OCI-M2 (cell line): Measurements from ENCODE around the gene SEMA5A.
"Not testable (repeated sequence)": the region's sequence is repeated elsewhere in the genome, so short reads cannot be mapped to it uniquely, and the experiment has no call there.

Experiments
- DNase-seq: peaks from one replicate; lab custom pipeline; 2025; ENCODE audit not compliant: unreplicated experiment; lab: John Stamatoyannopoulos, UW

Gene SEMA5A

DNA sequence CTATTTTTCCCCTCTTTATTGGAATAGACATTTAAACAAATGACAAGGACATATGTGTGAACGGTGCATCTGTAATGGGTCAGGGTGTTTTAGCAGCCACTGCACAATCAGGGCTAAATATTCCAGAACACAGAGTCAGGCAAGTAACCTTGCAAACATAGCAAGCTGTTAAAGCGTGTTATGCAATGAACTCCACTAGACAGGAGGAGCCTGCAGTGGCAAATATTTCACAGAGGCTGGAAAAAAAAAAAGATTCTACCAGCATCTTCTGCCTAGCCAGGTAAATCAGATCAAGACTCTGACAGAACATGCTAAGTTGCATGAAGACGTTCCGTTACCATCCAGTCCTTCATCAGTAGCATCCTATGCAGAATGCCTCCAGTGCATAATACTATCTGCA lies 171.8 kb downstream of the SEMA5A start:
- DNase-seq, result no peak

DNA sequence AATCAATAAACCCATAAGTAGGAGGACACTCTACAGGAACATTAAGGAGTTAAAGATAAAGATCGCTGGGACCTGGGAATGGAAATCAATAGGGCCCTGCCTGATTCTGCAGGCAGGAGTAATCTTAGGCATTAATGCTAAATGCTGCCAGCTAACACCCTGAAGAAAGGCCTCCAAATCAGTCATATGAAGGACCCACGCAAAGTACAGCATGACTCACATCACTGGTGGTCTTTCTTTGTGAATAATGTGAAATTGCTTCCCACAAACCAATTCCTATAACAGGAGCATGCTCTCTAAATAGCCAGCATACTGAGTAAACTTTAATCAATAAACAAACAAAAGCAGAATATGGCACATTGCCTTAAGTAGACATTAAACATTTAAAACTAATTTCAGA lies 172.3 kb downstream of the SEMA5A start:
- no peak for DNase-seq

DNA sequence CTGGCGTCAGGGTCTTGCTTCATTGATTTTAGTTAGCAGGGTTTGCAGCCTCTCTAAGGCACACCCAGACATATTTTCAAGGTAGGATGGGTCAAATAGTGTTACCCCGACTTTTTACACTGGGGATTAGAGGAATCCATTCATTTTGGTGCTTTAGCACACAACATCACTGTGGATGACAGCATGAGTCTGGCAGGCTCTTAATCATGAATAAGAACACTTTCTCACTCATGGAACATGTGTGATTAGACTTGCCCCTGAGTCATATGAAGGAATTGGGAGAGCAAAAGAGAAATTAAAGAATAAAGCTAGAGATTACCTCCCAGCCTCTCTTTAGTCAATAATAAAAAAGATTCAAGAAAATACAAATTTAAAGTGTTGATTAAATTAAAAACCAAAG lies 175.6 kb downstream of the SEMA5A start:
- DNase-seq, result no peak

DNA sequence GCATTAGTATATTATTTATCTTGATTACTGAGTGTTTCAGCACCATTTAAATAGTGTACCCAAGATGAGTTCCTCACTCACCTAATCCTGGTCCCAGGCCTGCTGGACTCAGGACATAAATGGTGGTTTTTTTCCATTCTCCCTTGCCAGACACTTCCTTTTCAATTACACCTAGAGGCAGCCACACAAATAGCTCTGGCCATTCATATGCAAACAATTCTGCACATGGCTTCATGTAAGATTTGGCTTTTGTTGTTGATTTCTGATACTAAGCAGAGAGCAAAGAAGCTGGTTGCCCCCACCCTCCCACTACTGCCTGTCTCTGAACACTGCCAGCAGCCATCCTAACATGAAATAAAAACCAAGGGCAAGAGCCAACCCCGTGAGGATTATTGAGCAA lies 180.4 kb downstream of the SEMA5A start:
- no peak for DNase-seq

DNA sequence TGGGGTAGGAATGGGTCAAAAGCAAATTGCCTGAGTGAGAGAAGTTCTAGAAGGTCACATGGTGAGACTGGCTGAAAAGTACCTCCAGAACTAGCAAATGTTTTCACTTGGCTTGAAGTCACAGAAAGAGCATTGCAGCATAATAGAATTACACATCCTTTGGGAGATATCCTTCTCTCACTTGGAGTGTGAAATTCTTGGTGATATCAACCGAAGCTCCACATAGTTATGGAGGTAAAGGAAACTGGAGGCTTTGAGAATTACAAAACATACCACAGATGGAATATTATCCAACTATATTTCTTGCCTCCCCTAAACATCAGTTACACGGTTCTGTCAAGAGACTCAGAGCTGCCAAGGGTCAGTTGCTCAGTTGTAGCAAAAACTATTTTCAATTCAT lies 182.4 kb downstream of the SEMA5A start:
- no peak for DNase-seq

DNA sequence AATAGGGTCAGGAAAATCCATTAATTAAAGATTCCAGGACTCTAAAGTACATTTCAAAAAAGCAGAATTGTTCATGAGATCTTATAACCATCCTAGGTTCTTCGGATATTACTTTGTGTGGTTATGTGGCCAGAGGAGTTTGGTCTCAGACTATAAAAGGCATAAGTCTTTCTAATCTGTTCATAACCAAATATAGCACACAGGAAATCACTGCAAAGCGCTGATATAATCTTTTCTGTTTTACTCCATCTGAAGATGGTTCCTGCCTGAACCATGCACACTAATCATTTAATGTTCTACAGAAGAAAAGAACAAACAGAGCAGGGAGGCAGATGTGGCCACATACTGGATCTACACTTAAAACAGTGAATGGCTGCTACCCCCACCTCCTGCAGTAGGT lies 182.8 kb downstream of the SEMA5A start:
- DNase-seq, result no peak

DNA sequence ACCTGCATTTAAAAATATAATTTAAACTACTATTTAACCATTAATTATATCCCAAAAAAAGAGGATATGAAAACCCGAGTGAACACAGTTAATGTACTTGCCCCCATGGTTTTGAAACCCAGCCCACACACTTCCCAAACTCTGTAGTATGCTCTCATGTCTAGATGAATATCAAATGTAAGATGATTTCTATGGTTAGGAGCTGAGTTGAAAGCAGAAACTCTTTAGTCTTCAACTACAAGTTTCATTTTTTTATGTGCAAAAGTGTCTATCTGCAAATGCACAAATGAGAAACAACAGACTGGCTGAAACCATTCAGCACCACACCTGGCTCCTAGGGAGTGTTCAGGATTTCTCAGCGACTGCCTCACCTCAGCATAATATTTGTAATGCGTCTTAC lies 183.3 kb downstream of the SEMA5A start:
- no peak for DNase-seq

DNA sequence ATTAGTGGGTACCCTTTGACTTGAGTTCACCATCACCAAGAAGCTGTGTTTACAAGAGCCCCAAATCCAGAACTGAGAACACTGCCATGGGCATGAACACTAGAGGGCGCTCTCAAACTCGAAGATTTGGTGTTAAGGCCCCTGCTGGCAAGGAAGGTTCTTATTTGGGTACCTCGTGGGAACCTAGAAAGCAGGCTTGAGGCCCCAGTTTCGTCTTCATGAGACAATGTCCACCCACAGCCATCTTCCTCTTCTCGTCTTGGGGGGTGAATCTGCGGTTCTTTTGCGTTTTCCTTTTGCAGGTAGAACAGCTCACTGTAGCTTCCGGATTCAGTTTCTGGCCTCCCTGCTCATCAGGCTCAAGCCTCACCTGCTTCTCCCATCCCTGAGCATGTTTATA lies 184.0 kb downstream of the SEMA5A start:
- DNase-seq, result no peak

DNA sequence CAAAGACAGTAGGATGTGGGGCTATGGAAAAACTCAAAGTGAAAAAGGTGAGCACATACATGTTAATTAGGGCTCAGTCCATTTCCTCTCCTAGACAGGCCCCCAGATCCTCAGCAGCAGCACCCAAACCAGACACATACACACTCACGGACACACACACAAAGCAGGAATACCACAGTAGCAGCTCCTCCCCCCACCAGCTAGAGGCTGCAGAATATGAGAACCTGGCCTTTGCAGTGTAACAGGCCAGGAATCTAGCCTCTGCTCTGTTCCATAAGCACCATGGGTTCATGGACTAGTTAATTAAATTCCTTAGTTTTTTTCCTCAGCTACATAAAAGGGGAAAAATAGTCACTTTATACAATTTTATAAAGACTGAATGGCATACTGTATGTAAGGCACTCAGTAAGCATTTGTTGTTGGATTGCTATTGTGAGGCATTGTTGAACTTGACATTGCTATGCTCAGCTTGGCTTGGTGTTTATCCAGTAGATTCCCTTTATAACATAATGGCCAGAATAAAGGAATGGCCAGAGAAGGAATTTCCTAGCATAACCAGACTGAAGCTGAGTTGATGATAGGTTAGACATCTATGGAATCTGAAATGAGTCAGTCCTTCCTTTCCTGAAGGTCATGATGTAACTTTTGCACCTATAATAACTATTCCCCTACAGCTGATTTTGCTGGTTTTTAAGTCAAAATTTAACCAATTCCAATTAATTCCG lies 186.8 kb downstream of the SEMA5A start:
- DNase-seq, result no peak

DNA sequence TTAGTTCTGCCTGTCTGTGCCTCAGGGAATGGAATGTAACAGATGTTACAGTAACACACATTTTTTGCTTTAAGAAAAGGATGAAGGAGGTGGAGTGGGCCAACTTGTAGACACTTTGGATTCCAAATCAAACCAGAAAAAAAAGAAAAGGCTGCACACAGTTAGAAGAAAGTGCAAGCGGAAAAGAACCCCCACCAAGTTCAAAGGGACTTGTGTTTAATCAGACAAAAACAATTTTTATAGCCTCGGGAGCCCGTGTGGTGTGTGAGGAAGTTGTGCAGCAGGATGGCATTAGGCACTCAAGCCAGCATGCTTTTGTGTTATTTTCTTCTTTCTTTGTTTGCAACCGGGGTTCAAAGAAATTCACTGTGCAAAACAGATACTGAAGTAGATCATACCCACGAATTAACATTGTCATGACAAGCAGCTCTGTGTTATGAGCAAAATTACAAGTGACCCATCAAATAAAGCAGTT lies 189.5 kb downstream of the SEMA5A start:
- DNase-seq, result no peak

DNA sequence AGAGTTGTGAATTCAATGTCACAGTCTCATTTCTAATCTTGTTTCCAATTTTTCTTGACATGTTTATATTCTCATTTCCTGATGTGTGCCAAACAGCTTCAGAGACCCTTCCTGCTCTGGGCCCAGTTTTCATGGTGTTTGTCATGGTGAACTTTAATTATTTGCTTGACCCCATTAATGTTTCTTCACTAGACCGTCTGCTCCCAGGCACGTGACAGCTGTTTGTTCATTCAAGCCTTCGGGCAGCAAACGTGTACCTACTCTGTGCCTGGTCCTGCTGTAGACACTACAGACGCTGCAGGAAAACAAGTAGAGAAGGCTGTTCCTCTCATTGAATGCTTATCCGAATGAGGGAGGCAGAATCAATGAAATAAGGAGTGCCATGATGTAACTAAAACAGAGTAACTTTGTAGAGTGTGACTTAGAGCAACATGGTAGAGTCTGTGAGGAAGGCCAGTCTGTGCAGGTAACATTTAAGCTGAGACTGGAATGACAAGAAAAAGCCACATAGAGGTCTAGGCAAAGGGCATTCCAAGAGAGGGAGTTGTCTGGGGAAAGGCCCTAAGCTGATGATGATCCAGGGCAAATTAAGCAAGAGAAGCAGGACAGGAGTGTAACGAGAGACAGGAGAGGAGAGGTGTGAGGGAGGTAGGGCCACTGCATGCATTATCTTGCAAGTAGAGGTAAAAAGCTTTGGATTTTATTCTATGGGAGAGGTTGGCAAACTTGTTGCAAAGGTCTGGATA lies 191.4 kb downstream of the SEMA5A start:
- no peak for DNase-seq

DNA sequence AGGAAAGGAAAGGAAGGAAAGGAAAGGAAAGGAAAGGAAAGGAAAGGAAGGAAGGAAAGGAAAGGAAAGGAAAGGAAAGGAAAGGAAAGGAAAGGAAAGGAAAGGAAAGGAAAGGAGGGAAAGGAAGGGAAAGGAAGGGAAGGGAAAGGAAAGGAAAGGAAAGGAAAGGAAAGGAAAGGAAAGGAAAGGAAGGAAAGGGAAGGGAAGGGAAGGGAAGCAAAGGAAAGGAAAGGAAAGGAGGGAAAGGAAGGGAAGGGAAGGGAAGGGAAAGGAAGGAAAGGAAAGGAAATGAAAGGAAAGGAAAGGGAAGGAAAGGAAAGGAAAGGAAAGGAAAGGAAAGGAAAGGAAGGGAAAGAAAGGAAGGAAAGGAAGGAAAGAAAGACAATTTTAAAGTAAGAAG lies 192.8 kb downstream of the SEMA5A start:
- not testable (repeated sequence) for DNase-seq

DNA sequence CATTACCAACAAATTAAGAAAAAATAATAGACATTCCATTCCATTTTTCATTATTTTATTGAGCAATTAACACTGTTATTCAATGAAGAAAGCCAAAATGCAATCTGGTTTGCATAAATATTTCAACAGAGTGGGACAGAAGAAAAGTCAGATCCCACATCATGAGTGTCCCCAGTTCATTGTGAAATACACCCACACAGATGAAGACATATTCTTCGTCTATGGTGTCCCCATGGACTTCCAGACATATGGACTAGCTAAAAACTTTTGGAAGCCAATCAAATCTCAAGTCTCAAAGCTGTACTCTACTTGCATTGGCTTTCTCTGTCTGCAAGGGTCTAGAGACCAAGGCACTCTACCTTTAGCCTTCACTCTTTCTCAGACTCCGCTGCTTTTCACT lies 194.3 kb downstream of the SEMA5A start:
- no peak for DNase-seq

DNA sequence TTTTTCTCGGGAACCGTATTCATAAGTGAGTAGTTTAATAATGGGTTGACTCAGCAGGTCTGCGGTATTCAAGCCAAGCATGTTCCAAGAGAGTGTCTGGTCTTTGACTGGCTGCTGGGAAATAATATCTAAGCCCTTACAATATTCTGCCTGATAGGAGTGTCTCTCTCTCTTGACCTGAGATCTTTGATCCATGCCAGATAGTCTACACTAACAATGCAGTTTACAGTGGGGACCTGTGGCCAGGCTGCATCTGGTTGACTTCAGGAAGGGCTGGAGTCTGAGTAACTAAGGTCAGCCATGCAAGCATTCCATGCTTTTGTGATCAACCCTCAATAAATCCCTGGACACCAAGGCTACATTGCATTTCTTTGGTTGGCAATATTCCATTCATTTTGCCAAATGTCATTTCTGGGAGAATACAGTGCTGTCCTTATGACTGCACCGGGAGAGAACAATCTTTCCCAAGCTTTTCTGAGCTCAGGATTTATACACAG lies 195.5 kb downstream of the SEMA5A start:
- DNase-seq, result no peak

DNA sequence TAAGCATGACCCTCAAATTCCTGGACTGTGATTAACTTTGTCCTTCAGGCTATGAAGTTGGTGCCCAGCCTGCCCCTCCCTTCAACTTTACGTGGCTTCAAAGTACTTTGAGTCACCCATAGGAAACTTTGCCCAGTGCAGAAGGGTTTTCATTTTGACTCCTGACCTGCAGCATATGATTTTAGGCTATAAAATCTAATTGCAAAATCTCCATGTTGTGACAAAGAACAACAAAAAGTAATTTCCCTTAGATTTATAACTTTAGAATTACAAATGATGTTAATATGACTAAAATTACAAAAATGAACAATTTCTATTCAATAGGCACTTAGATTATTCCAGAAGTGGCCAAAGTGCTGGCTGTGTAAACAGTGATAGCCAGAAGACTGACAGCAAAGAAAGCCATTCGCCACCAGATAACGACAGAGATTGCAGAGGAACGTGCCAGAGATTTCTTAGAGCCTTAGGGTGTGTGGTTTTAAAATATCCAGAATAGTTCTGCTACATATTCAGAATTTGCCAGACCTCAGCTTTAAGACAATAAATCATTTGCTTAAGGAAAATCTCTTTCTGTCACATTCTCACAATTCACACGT lies 197.4 kb downstream of the SEMA5A start:
- no peak for DNase-seq

DNA sequence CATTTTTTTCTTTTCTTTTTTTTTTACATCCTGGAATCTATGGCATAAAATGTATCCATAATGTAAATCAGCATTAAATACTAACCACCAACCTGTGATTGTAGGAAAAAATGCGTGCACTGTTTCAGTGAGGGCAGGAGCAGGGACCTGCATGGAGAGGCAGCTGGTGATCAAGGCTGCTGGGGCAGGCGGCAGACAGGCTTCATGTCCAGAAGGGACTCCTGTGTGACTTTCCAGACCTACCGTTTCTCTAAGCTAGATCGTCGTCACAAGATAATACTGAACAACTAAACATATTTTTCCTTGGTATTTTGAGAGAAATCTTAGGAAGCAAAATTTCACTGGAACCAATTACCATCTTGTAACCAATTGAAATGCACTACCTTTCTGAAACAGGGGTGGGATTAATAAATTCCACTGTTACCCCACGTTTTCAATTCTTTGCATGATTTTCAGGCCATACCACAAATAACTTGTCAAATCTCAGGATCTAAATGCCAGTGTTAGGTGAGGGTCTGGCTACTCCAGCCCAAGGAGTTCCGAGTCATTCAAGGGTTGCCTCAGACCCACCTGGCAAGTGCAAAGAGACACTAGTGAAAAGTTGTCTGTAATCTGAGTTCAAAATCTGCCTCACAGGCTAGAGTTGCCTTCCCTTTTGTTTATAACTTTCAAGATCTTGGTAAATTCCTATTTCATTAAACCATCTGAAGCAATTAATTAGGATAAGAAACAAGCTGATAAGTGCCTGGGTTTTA lies 198.2 kb downstream of the SEMA5A start:
- no peak for DNase-seq

DNA sequence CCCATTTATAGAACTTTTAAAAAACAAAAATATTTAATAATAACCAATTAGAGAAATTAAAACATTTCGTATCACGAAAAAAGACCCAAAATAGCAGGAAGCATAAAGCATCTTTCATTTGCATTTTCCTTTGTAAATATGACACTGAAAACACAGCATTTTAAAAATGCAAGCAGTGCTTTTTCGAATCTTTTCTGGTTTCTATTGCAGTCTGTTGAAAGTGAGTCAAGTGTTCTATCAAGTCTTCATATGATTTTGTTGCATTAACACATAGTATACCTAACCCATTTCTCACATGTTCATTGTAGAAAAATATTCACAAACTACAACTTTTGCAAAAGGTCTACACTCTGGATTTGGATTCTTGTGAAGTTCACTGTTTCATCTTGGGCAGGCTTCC lies 198.8 kb downstream of the SEMA5A start:
- DNase-seq, result no peak

DNA sequence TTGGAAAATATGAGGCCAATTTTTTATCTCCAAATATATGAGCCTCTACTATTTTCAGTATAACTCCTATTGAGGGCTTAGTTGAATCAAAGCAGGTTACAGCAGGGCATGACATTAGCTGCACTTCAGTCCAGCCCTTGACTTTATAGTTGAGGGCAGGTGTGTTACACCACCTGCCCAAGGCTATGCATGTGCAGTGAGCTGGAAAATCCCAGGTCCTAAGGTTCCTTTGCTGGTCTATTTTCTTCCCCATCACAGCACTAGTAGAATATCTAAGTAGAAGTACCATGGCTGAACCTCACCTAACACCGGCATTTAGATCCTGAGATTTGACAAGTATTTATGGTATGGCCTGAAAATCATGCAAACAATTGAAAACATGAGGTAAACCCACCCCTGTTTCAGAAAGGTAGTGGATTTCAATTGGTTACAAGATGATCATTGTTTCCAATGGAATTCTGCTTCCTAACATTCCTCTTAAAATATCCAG lies 201.1 kb downstream of the SEMA5A start:
- DNase-seq, result no peak

DNA sequence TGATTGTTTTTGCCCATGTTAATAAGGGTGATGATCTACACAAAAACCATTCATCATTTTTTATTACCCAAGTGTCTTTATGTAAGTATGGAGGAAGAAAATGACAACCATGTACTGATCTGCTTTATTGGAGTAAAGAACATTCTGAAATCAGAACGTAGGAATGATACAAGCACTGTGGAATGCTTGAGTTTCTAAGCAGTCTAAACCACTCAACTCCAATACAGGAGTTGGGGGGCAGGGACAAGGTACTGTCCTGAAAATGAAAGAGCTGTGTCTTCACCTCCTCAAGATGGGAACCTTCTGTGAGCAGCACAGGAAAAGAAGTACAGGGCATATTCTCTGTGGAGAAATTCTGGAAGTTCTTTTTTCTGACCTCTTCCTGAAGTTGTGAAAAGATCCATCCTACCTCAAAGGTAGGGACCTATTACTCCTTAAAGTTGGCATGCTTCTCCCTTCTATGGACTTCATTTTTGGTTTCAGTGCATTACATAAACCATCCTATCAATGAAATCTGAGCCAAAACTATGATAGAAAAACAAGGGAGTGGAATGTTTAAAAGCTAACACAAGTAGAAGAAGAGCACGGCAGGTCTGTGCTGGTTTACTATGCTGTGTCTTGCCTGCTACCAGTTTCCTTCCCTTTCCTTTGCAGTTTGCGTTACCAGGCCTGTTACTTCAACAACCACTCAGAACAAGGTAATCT lies 202.6 kb downstream of the SEMA5A start:
- no peak for DNase-seq

DNA sequence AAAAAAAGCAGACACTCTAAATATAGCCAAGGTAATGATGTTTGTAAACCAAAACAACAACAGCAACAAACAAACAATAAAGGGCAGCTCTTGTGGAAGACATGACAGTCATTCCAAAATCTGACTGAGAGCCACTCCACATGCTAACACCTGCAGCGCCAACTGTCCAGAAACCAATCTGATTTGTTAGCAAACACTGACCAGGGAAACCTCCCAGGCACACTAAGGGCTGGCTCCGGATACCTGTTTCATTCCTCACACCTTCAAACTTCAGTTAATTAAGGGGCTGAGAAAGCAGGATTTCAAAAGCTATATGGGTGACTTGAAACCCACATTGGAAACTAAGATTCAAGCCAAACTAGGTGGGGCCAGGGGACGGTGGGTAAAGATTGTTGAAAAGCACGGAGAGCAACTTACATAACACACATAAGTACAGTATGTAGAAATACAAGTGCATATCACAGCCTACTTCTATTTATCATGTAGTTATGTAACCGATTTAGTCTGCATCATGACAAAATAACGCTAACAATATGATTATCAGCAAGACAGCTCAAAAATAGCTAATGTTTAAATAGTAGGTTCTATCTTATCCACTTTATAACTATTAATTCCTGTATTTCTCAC lies 203.6 kb downstream of the SEMA5A start:
- no peak for DNase-seq
